IMR-90 (cell line): ENCODE results near the gene SLC38A8. TPM values are rescaled to one million over a fixed set of nuclear protein-coding genes. Genes with fewer than 3 reads are reported as not detected.

Experiments
- ATAC-seq: fragments of 200-7000 bp; cut with Tn5 transposase; 2 replicates; pipeline ENCODE4 v1.9.1; 2020; ENCODE audit warnings: low read depth, mild to moderate bottlenecking, moderate library complexity
- BruUV-seq: library from RNA; stranded (reverse); fragments of 400-500 nt; replicated peaks from 2 replicates; lab custom pipeline; 2021; lab: Mats Ljungman, UMichigan
- CTCF ChIA-PET: fragments of 300-600 bp; formaldehyde crosslinking; extraction: SDS; loops from one replicate; lab custom pipeline; 2021; ENCODE audit warnings: antibody characterized with exemption; lab: Yijun Ruan, JAX
- POLR2A ChIA-PET: fragments of 300-600 bp; sonication (Branson Sonifier 250); formaldehyde crosslinking; loops from one replicate; lab custom pipeline; 2022; ENCODE audit warnings: antibody characterized with exemption; ENCODE audit not compliant: unreplicated experiment; lab: Charles Lee
- DNase-seq: peaks from one replicate; pipeline ENCODE4 v3.0.0; 2013
- H2AFZ ChIP-seq: replicated peaks from 2 replicates; pipeline ENCODE3; 2013; ENCODE audit warnings: low read length, mild to moderate bottlenecking; ENCODE audit not compliant: poor library complexity
- H2AK5ac ChIP-seq: 2 replicates; pipeline ENCODE4 v1.6.1; 2013; ENCODE audit warnings: low read depth, low read length, inconsistent platforms
- H2AK9ac ChIP-seq: replicated peaks from 2 replicates; pipeline ENCODE3; 2013; ENCODE audit warnings: mild to moderate bottlenecking, low read depth, low read length, moderate library complexity; ENCODE audit not compliant: poor library complexity
- H2BK120ac ChIP-seq: 2 replicates; pipeline ENCODE4 v1.6.1; 2013; ENCODE audit warnings: low read depth, low read length, inconsistent platforms
- H2BK15ac ChIP-seq: 3 replicates; pipeline ENCODE4 v1.6.1; 2013; ENCODE audit warnings: low read depth, low read length, inconsistent platforms
- H2BK20ac ChIP-seq: 2 replicates; pipeline ENCODE4 v1.6.1; 2013; ENCODE audit warnings: low read depth, mild to moderate bottlenecking, inconsistent platforms, low read length, moderate library complexity
- H2BK5ac ChIP-seq: 2 replicates; pipeline ENCODE4 v1.6.1; 2013; ENCODE audit warnings: mild to moderate bottlenecking, low read depth, low read length, inconsistent platforms; ENCODE audit not compliant: poor library complexity, severe bottlenecking
- H3K14ac ChIP-seq: replicated peaks from 2 replicates; pipeline ENCODE4 v1.6.1; 2013; ENCODE audit warnings: low read depth, low read length, inconsistent platforms
- H3K18ac ChIP-seq: 2 replicates; pipeline ENCODE4 v1.6.1; 2013; ENCODE audit warnings: low read depth, low read length, control low read depth
- H3K23ac ChIP-seq: 2 replicates; pipeline ENCODE4 v1.6.1; 2013; ENCODE audit warnings: low read depth, low read length, inconsistent platforms
- H3K27ac ChIP-seq: 2 replicates; pipeline ENCODE4 v1.5.1; 2013; ENCODE audit warnings: mild to moderate bottlenecking, control low read depth, low read length; ENCODE audit not compliant: insufficient read depth
- H3K27me3 ChIP-seq: 2 replicates; pipeline ENCODE4 v1.6.1; 2013; ENCODE audit warnings: low read length; ENCODE audit not compliant: control insufficient read depth, insufficient read depth
- H3K36me3 ChIP-seq: 2 replicates; pipeline ENCODE4 v1.6.1; 2013; ENCODE audit warnings: low read length, mixed read lengths; ENCODE audit not compliant: control insufficient read depth, insufficient read depth
- H3K4ac ChIP-seq: 2 replicates; pipeline ENCODE4 v1.6.1; 2013; ENCODE audit warnings: low read depth, low read length, inconsistent platforms
- H3K4me1 ChIP-seq: 2 replicates; pipeline ENCODE4 v1.6.1; 2013; ENCODE audit warnings: low read length, mixed read lengths; ENCODE audit not compliant: control insufficient read depth, insufficient read depth
- H3K4me2 ChIP-seq: 2 replicates; pipeline ENCODE4 v1.6.1; 2013; ENCODE audit warnings: low read depth, mild to moderate bottlenecking, control low read depth, low read length, moderate library complexity
- H3K4me3 ChIP-seq: 2 replicates; pipeline ENCODE4 v1.5.1; 2013; ENCODE audit warnings: low read depth, mild to moderate bottlenecking, control low read depth, low read length, moderate library complexity; ENCODE audit not compliant: insufficient read depth
- H3K56ac ChIP-seq: 2 replicates; pipeline ENCODE4 v1.6.1; 2013; ENCODE audit warnings: low read length, inconsistent platforms; ENCODE audit not compliant: insufficient read depth; ENCODE audit errors: extremely low read depth
- H3K79me1 ChIP-seq, 2 experiments: 2 replicates each; pipeline ENCODE4 v1.6.1; 2013; ENCODE audit warnings: low read length in 2 of 2, inconsistent platforms in 1 of 2, low read depth in 1 of 2
- H3K9ac ChIP-seq: 2 replicates; pipeline ENCODE4 v1.6.1; 2013; ENCODE audit warnings: low read depth, low read length, control low read depth
- H3K9me1 ChIP-seq: 2 replicates; pipeline ENCODE4 v1.6.1; 2013; ENCODE audit warnings: low read length, inconsistent platforms; ENCODE audit not compliant: insufficient read depth
- H3K9me3 ChIP-seq: 2 replicates; pipeline ENCODE4 v1.6.1; 2013; ENCODE audit warnings: low read length; ENCODE audit not compliant: control insufficient read depth, insufficient read depth
- H4K20me1 ChIP-seq: 2 replicates; pipeline ENCODE4 v1.6.1; 2013; ENCODE audit warnings: low read length, inconsistent platforms; ENCODE audit not compliant: insufficient read depth
- H4K5ac ChIP-seq: 2 replicates; pipeline ENCODE4 v1.6.1; 2013; ENCODE audit warnings: mild to moderate bottlenecking, low read depth, low read length, control low read depth
- H4K8ac ChIP-seq, 2 experiments: 2 replicates each; pipeline ENCODE4 v1.6.1; 2013; ENCODE audit warnings: low read depth in 2 of 2, low read length in 2 of 2, control low read depth in 1 of 2, inconsistent platforms in 1 of 2
- H4K91ac ChIP-seq: 2 replicates; pipeline ENCODE4 v1.6.1; 2013; ENCODE audit warnings: low read depth, low read length, inconsistent platforms; ENCODE audit not compliant: insufficient read depth
- CHD1 ChIP-seq: IDR thresholded peaks from 2 replicates; pipeline ENCODE4 v1.6.1; 2012; ENCODE audit warnings: low read depth, low read length, improper control_type of control experiment
- FOS ChIP-seq: fragments of 150-350 bp; IDR thresholded peaks from 2 replicates; pipeline ENCODE4 v1.6.1; 2016; ENCODE audit warnings: low read depth, low read length
- MAFK ChIP-seq: IDR thresholded peaks from 2 replicates; pipeline ENCODE4 v1.6.1; 2012; ENCODE audit warnings: low read depth, low read length, improper control_type of control experiment
- MAZ ChIP-seq: IDR thresholded peaks from 2 replicates; pipeline ENCODE4 v1.6.1; 2012; ENCODE audit warnings: low read depth, mild to moderate bottlenecking, low read length, improper control_type of control experiment, moderate library complexity, borderline replicate concordance
- MXI1 ChIP-seq: IDR thresholded peaks from 2 replicates; pipeline ENCODE4 v1.6.1; 2012; ENCODE audit warnings: low read depth, mild to moderate bottlenecking, low read length, moderate library complexity, borderline replicate concordance
- POLR2A ChIP-seq: IDR thresholded peaks from 2 replicates; pipeline ENCODE4 v1.6.1; 2012; ENCODE audit warnings: mild to moderate bottlenecking, low read depth, low read length
- WGBS, 2 experiments: methylation state at CpG; one replicate each; pipeline versions ENCODE4 v1.1.5 to v1.1.7; 2013; ENCODE audit warnings: missing lambda C conversion rate in 2 of 2; ENCODE audit not compliant: insufficient read length in 1 of 2; ENCODE audit errors: extremely low coverage in 2 of 2; 5-methylcytosine and 5-hydroxymethylcytosine counted together
- dilution Hi-C: fragments of 300-500 bp; cut with HindIII; formaldehyde crosslinking; loops from one replicate; pipeline ENCODE4 v1.14.3; 2018; ENCODE audit warnings: low sequenced_read_pairs; ENCODE audit not compliant: unreplicated experiment
- in situ Hi-C: fragments of 300-500 bp; cut with MboI; formaldehyde crosslinking; loops from 3 replicates; pipeline ENCODE4 v1.14.3; 2019; ENCODE audit warnings: low sequenced_read_pairs, inconsistent platforms, mixed read lengths
- intact Hi-C: fragments of 100-400 bp; cut with micrococcal nuclease; formaldehyde crosslinking; loops from 2 replicates; pipeline ENCODE4 v1.10.0; 2022
- polyA plus RNA-seq, 3 experiments: library from polyadenylated mRNA; depleted of rRNA; stranded (reverse); fragments of >200 nt; gene quantifications; 2 replicates each; pipeline ENCODE4 v1.2.3, GENCODE V29; 2012; ENCODE audit warnings: low replicate concordance in 1 of 3
- total RNA-seq: library from RNA; depleted of rRNA; stranded (reverse); fragments of >200 nt; gene quantifications from 2 replicates; pipeline ENCODE4 v1.2.3, GENCODE V29; 2012

Gene SLC38A8
- total and polyA plus RNA-seq, 2 of the 4 experiments (the other 2 are of a cell fraction), result not detected

- Histone ChIP-seq H3K4me3 (no peak overlapping the region), H3K79me1 (no peaks in the 10 kb centered on the region; a peak in 1 of 4 replicates), H3K4me2 (no peak overlapping the region), H4K5ac (no peak overlapping the region), H2AFZ (no peak overlapping the region), H4K20me1 (0 out of 2 replicates have a peak, but pooled peaks cover 3% of the 10 kb centered on the region), H3K56ac (no peak overlapping the region), H3K9me1 (no peaks in the 10 kb centered on the region), H3K23ac (no peak overlapping the region), H3K18ac (no peak overlapping the region), H3K27ac (no peak overlapping the region), H2BK20ac (no peak overlapping the region), H3K4ac (no peak overlapping the region), H3K9ac (no peak overlapping the region), H3K36me3 (peaks cover 32% of the 10 kb centered on the region), H3K27me3 (no peaks in the 10 kb centered on the region; the same call in 1 of the 2 replicates), H2BK15ac (no peak overlapping the region), H2AK9ac (no peak overlapping the region), H4K91ac (no peak overlapping the region), H4K8ac (no peak overlapping the region), H3K9me3 (no peaks in the 10 kb centered on the region), H3K14ac (no peak overlapping the region), H2AK5ac (no peak overlapping the region), H2BK5ac (no peak overlapping the region), H2BK120ac (no peak overlapping the region), H3K4me1 (no peaks in the 10 kb centered on the region)
- dilution Hi-C loops (no loop called here), in situ Hi-C loops (no loop called here), intact Hi-C loops (no loop called here)
- ChIA-PET CTCF (no interaction called here), POLR2A (no interaction called here)
- WGBS, 2 experiments, result 97% methylated on average over 5 of the region's 9 CpGs; no CpG with 5 or more reads in 1 of the 2 experiments
- no peak for DNase-seq
- TF ChIP-seq FOS (no peak), MXI1 (no peak), POLR2A (no peak), MAFK (no peak), MAZ (no peak), CHD1 (no peak)
- no TSS peak for BruUV-seq
- no peak for ATAC-seq
Measured at GRCh38 chr16:84050316-84050715, 7.7 kb upstream of the SLC38A8 start.
